PC-9 (cell line): ENCODE measurements around the gene TOPBP1. TPM values are rescaled to one million over a fixed set of nuclear protein-coding genes. Genes with fewer than 3 reads are reported as not detected.

ENCODE experiments used
- BruUV-seq: library from RNA; stranded (reverse); fragments of 400-500 nt; replicated peaks from 2 replicates; lab custom pipeline; 2021; lab: Mats Ljungman, UMichigan
- CTCF ChIA-PET: fragments of 300-600 bp; sonication (Branson Sonifier 250); formaldehyde crosslinking; loops from one replicate; lab custom pipeline; 2022; ENCODE audit warnings: antibody characterized with exemption; lab: Charles Lee
- POLR2A ChIA-PET: fragments of 300-600 bp; sonication (Branson Sonifier 250); formaldehyde crosslinking; loops from one replicate; lab custom pipeline; 2022; ENCODE audit warnings: antibody characterized with exemption; ENCODE audit not compliant: unreplicated experiment; lab: Charles Lee
- DNase-seq, 2 experiments: peaks; one replicate each; pipeline versions ENCODE4 v3.0.0 to v3.0.0-alpha.2; 2015 to 2022; ENCODE audit warnings: mixed read lengths in 1 of 2
- H2AFZ ChIP-seq: fragments of 200-600 bp; sonication (generic); 2 replicates; pipeline ENCODE4 v1.8.1; 2017; ENCODE audit warnings: antibody characterized with exemption
- H3F3A ChIP-seq: fragments of 200-600 bp; sonication (generic); 2 replicates; pipeline ENCODE4 v1.8.1; 2017; ENCODE audit warnings: antibody characterized with exemption, mild to moderate bottlenecking, low read depth; ENCODE audit not compliant: insufficient read depth
- H3K27ac ChIP-seq: fragments of 200-600 bp; sonication (generic); 2 replicates; pipeline ENCODE4 v1.6.1; 2016; ENCODE audit warnings: mixed run types
- H3K27me3 ChIP-seq: fragments of 200-600 bp; sonication (generic); 2 replicates; pipeline ENCODE4 v1.6.1; 2016; ENCODE audit warnings: low read depth, mixed run types; ENCODE audit not compliant: insufficient read depth
- H3K36me3 ChIP-seq: fragments of 200-600 bp; sonication (generic); 2 replicates; pipeline ENCODE4 v1.6.1; 2016; ENCODE audit warnings: low read depth, mixed run types
- H3K4me1 ChIP-seq: fragments of 200-600 bp; sonication (generic); replicated peaks from 2 replicates; pipeline ENCODE4 v1.6.1; 2016; ENCODE audit warnings: mixed run types; ENCODE audit not compliant: insufficient read depth
- H3K4me2 ChIP-seq: fragments of 200-600 bp; sonication (generic); 2 replicates; pipeline ENCODE4 v1.6.1; 2017; ENCODE audit warnings: mixed run types
- H3K4me3 ChIP-seq: fragments of 200-600 bp; sonication (generic); 2 replicates; pipeline ENCODE4 v1.6.1; 2016; ENCODE audit warnings: mixed run types
- H3K79me2 ChIP-seq: fragments of 200-600 bp; sonication (generic); 2 replicates; pipeline ENCODE4 v1.6.1; 2017; ENCODE audit warnings: low read depth, mixed run types
- H3K9me2 ChIP-seq: fragments of 200-600 bp; sonication (generic); 2 replicates; pipeline ENCODE4 v1.8.1; 2017; ENCODE audit warnings: mild to moderate bottlenecking; ENCODE audit not compliant: insufficient read depth
- H3K9me3 ChIP-seq: fragments of 200-600 bp; sonication (generic); 2 replicates; pipeline ENCODE4 v1.8.1; 2016; ENCODE audit warnings: low read depth; ENCODE audit not compliant: insufficient read depth
- H4K20me1 ChIP-seq: fragments of 200-600 bp; sonication (generic); 2 replicates; pipeline ENCODE4 v1.8.1; 2017; ENCODE audit not compliant: insufficient read depth
- EZH2 ChIP-seq: fragments of 200-600 bp; sonication (generic); IDR thresholded peaks from 2 replicates; pipeline ENCODE4 v1.8.0; 2017; ENCODE audit warnings: antibody characterized with exemption, low read depth
- intact Hi-C: fragments of 100-400 bp; cut with micrococcal nuclease; formaldehyde crosslinking; loops from one replicate; pipeline ENCODE4 v1.10.0; 2022; ENCODE audit not compliant: unreplicated experiment
- total RNA-seq: library from RNA; stranded (reverse); gene quantifications from 2 replicates; pipeline ENCODE4 v1.2.3, GENCODE V29; 2021
- TF ChIP-seq, protein P1 (sequence below): fragments of 200-600 bp; sonication (generic); conservative IDR thresholded peaks from 2 replicates; pipeline ENCODE4 v1.6.1; 2017; ENCODE audit warnings: mixed run types, antibody characterized with exemption, mild to moderate bottlenecking, moderate library complexity

Gene TOPBP1
- total RNA-seq, 1 experiment from 2014 or later = 52.2 TPM

DNA sequence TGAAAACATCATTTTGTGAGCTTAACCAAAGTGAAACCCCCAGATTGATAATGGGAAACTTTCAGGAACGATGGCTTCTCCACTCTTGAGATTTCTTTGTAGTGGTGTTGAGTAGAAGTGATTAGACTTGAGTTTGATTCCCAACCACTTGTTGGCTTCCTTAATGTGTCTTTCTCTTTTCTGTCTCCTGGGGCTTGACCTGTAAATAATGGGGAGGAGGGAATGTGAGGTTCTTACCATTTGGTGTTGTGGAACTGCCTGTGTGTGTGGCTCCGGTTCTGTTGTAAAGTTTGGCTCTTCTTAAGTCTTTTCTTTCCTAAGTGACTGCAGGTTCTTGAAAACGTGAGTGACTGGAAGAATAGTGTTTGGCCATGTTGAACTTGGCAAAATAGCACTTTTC lies 85.6 kb downstream of the TOPBP1 start:
- TF ChIP-seq, protein P1, sequence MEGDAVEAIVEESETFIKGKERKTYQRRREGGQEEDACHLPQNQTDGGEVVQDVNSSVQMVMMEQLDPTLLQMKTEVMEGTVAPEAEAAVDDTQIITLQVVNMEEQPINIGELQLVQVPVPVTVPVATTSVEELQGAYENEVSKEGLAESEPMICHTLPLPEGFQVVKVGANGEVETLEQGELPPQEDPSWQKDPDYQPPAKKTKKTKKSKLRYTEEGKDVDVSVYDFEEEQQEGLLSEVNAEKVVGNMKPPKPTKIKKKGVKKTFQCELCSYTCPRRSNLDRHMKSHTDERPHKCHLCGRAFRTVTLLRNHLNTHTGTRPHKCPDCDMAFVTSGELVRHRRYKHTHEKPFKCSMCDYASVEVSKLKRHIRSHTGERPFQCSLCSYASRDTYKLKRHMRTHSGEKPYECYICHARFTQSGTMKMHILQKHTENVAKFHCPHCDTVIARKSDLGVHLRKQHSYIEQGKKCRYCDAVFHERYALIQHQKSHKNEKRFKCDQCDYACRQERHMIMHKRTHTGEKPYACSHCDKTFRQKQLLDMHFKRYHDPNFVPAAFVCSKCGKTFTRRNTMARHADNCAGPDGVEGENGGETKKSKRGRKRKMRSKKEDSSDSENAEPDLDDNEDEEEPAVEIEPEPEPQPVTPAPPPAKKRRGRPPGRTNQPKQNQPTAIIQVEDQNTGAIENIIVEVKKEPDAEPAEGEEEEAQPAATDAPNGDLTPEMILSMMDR = no peak
- no peak for TF ChIP-seq EZH2
- peaks cover 48% of the 10 kb centered on the region for H3K36me3 ChIP-seq
- no peaks in the 10 kb centered on the region for H3K9me3 ChIP-seq
- no peak for DNase-seq
- H3K79me2 ChIP-seq = peaks cover 69% of the 10 kb centered on the region
- peaks cover 27% of the 10 kb centered on the region for H3F3A ChIP-seq
- H3K9me2 ChIP-seq = no peaks in the 10 kb centered on the region
- CTCF ChIA-PET = interaction anchor here (0.6 kb wide), 1 partner anchor 8 kb away, joined by 4 read pairs; no protein-coding TSS in a partner anchor
- no TSS peak for BruUV-seq
- H3K27me3 ChIP-seq = no peaks in the 10 kb centered on the region
- H3K4me1 ChIP-seq = peaks cover 46% of the 10 kb centered on the region
- POLR2A ChIA-PET = no interaction called here
- peak overlapping the region; percentile 97 for H3K4me3 ChIP-seq
- H4K20me1 ChIP-seq = peaks cover 45% of the 10 kb centered on the region
- peak overlapping the region; percentile 81 for H3K4me2 ChIP-seq
- H2AFZ ChIP-seq = no peak overlapping the region
- no peak overlapping the region for H3K27ac ChIP-seq
- intact Hi-C loops = loop anchor here (10.0 kb wide), 2 partner anchors 229 to 1441 kb away; partner anchors contain the start of gene SRPRB

DNA sequence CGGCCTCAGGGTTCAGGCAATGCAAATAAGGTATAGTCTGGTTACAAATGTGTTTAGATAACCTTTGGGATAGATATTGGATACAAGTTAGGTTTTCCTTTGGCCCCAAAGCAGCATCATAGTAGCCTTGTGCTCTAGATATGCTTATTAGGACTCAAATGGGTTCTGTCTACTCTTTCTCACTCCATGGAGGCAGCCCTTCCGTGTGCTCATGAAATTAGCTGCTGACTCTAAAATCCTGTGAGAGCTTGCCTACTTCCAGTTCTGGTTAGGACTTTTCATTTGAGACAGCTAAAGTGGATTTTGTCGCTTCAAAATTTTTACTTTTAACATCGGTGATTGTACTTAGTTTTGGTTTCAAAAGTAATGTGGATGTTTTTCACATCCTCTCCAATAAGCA lies 86.7 kb downstream of the TOPBP1 start:
- Histone ChIP-seq H3F3A (peaks cover 38% of the 10 kb centered on the region), H3K4me3 (peak overlapping the region; percentile 97), H4K20me1 (peaks cover 34% of the 10 kb centered on the region), H3K4me1 (peaks cover 56% of the 10 kb centered on the region), H3K27ac (peak overlapping the region; percentile 72), H3K36me3 (peaks cover 41% of the 10 kb centered on the region), H3K9me2 (no peaks in the 10 kb centered on the region), H3K79me2 (peaks cover 58% of the 10 kb centered on the region), H2AFZ (no peak overlapping the region), H3K4me2 (peak overlapping the region; percentile 81), H3K27me3 (no peaks in the 10 kb centered on the region), H3K9me3 (no peaks in the 10 kb centered on the region)
- BruUV-seq = TSS peak; percentile 29
- ChIA-PET CTCF (interaction anchor here (0.6 to 0.9 kb wide), 3 partner anchors 28 to 111 kb away, joined by 3 to 4 read pairs (median 4); no protein-coding TSS in a partner anchor), POLR2A (interaction anchor here (0.6 to 0.9 kb wide), 3 partner anchors 44 to 121 kb away, joined by 3 to 7 read pairs (median 6); no protein-coding TSS in a partner anchor)
- intact Hi-C loops = loop anchor here (2.0 to 10.0 kb wide), 3 partner anchors 16 to 1440 kb away; partner anchors contain the start of gene SRPRB
- DNase-seq = no peak
- TF ChIP-seq, protein P1 = no peak
- TF ChIP-seq EZH2 = no peak

DNA sequence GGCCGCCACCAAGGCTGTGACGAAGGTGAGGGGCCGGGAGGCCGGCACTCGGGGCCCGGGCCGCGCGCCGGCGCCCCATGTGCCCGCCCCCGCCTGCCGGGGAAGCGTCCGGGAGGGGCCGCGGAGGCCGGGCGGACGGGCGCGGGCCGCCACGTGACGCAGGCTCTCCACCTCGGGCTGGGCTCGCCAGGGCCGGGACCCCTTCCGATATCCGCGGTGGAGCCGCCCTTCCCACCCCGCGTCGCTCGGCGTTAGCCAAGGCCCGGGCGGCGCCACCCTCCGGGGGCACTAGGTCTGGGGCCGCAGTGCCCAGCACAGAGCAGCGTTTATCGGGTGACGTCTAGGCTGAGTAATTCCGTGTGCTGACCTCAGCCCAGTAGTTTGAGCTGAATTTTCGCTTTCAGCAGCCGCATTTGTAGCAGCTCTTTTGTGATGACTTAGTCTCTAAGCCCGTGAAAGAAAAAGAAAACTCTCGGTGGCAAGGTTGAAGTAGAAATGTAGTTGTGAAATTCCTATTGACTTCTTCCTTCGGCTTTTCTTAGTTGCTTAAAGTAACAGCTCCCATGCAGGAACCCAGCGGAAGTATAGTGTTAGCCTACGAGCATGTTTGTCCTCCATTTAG lies 87.4 kb downstream of the TOPBP1 start:
- peak overlapping the region; percentile 72 for H3K27ac ChIP-seq
- peaks cover 64% of the 10 kb centered on the region for H3K4me1 ChIP-seq
- peaks cover 44% of the 10 kb centered on the region for H3F3A ChIP-seq
- H3K9me3 ChIP-seq = no peaks in the 10 kb centered on the region
- peak overlapping the region; percentile 97 for H3K4me3 ChIP-seq
- intact Hi-C loops = loop anchor here (1.0 to 10.0 kb wide), 9 partner anchors 16 to 1440 kb away; partner anchors contain the start of genes ANAPC13, CEP63 and SRPRB
- CTCF ChIA-PET = interaction anchor here (0.7 to 0.9 kb wide), 2 partner anchors 27 to 85 kb away, joined by 3 to 4 read pairs; no protein-coding TSS in a partner anchor
- peaks cover 37% of the 10 kb centered on the region for H3K36me3 ChIP-seq
- POLR2A ChIA-PET = interaction anchor here (0.6 to 1.2 kb wide), 4 partner anchors 21 to 121 kb away, joined by 3 to 7 read pairs (median 6); no protein-coding TSS in a partner anchor
- H3K9me2 ChIP-seq = no peaks in the 10 kb centered on the region
- H3K27me3 ChIP-seq = no peaks in the 10 kb centered on the region
- TF ChIP-seq, protein P1 = no peak
- TF ChIP-seq EZH2 = no peak
- no peak overlapping the region for H2AFZ ChIP-seq
- no TSS peak for BruUV-seq
- DNase-seq = peak; percentile 54 to 73
- peaks cover 52% of the 10 kb centered on the region for H3K79me2 ChIP-seq
- H3K4me2 ChIP-seq = peak overlapping the region; percentile 81
- H4K20me1 ChIP-seq = peaks cover 30% of the 10 kb centered on the region
